Esophagus muscularis mucosa (tissue), 4 donors: ENCODE measurements around the gene CD99L2. TPM values are rescaled to one million over a fixed set of nuclear protein-coding genes. Genes with fewer than 3 reads are reported as not detected.

Source experiments
- DNase-seq: peaks from one replicate; pipeline ENCODE4 v3.0.0-alpha.2; 2017; ENCODE audit errors: extremely low spot score
- H3K27ac ChIP-seq, 4 donors: fragments of 200-600 bp; sonication (generic); replicated peaks in 1 of 4; 1 replicate in 3 of 4; 2 replicates in 1 of 4; pipeline ENCODE4 v1.5.1; 2016 to 2019; ENCODE audit warnings: mild to moderate bottlenecking in 1 of 4
- H3K27me3 ChIP-seq, 4 donors: fragments of 200-600 bp; sonication (generic); one replicate each; pipeline versions ENCODE4 v1.5.1 to v1.6.0; 2016 to 2019
- H3K36me3 ChIP-seq, 4 donors: fragments of 200-600 bp; sonication (generic); one replicate each; pipeline ENCODE4 v1.5.1; 2016 to 2019
- H3K4me1 ChIP-seq, 4 donors: fragments of 200-600 bp; sonication (generic); one replicate each; pipeline ENCODE4 v1.5.1; 2016 to 2019
- H3K4me3 ChIP-seq, 4 donors: fragments of 200-600 bp; sonication (generic); 1 replicate in 2 of 4; 2 replicates in 2 of 4; pipeline ENCODE4 v1.5.1; 2016 to 2019; ENCODE audit warnings: mild to moderate bottlenecking in 4 of 4, moderate library complexity in 1 of 4
- H3K9me3 ChIP-seq, 4 donors: fragments of 200-600 bp; sonication (generic); 1 replicate in 3 of 4; 2 replicates in 1 of 4; pipeline ENCODE4 v1.5.1; 2016 to 2019
- CTCF ChIP-seq, 3 experiments: fragments of 200-600 bp in 2 of 3; fragments of 450-650 bp in 1 of 3; sonication (generic) in 2 of 3; IDR thresholded peaks; one replicate each; pipeline ENCODE4 v1.5.1; 2017 to 2019; ENCODE audit warnings: antibody characterized with exemption in 3 of 3, mild to moderate bottlenecking in 2 of 3, moderate library complexity in 1 of 3
- EP300 ChIP-seq: sonication (generic); formaldehyde crosslinking; IDR thresholded peaks from one replicate; pipeline ENCODE4 v1.6.1; 2017; ENCODE audit warnings: antibody characterized with exemption
- POLR2A ChIP-seq: fragments of 450-650 bp; IDR thresholded peaks from one replicate; pipeline ENCODE4 v1.6.1; 2017; ENCODE audit warnings: antibody characterized with exemption, moderate library complexity, mild to moderate bottlenecking, low read depth
- POLR2AphosphoS5 ChIP-seq, 2 donors: sonication (generic); formaldehyde crosslinking; IDR thresholded peaks; one replicate each; pipeline ENCODE4 v1.6.1; 2017; ENCODE audit warnings: antibody characterized with exemption in 2 of 2
- WGBS: methylation state at CpG from one replicate; pipeline ENCODE4 v1.1.5; 2018; 5-methylcytosine and 5-hydroxymethylcytosine counted together
- intact Hi-C: fragments of 100-400 bp; cut with DNase I; formaldehyde crosslinking; loops from one replicate; pipeline ENCODE4 v1.15.1; 2023
- total RNA-seq, 4 donors: library from RNA; depleted of rRNA; stranded (reverse); fragments of >200 nt; gene quantifications; one replicate each; pipeline versions ENCODE4 v1.1.0 to v1.2.1, GENCODE V29; 2016

The CD99L2 gene
- total RNA-seq, 4 donors from 2014 or later = 61.0 to 91.5 (median 70.1) TPM

DNA sequence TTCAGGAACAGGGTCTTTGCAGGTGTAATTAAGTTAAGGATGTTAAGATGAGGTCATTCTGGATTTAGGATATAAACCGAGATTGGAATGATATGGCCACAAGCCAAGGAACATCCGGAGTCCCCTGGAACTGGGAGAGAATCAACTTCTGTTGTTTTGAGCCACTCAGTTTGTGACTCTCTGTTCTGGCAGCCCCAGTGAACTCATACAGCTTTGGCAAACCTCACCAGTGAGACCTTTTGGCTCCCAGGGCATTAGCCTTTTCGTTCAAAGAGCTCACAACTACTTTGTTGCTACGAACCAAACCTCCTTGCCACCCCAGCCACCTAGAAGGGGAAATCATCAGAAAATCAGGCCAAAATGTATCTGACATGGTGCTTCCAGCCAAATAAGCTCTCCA, 124.8 kb downstream of the CD99L2 start:
- H3K4me3 ChIP-seq = no peak overlapping the region
- TF ChIP-seq CTCF (IDR thresholded peaks at IDR 0.05) = no peak
- TF ChIP-seq POLR2A = no peak
- no peak for TF ChIP-seq POLR2AphosphoS5 (IDR thresholded peaks at IDR 0.05)
- H3K9me3 ChIP-seq = no peaks in the 10 kb centered on the region
- peaks cover 0 to 10% (median 7%) of the 10 kb centered on the region in 4 donors for H3K4me1 ChIP-seq
- intact Hi-C loops = loop anchor here (5.0 kb wide), 1 partner anchor 224 kb away; no protein-coding TSS in a partner anchor
- peaks cover 0 to 48% (median 20%) of the 10 kb centered on the region in 4 donors for H3K36me3 ChIP-seq
- whole genome bisulfite sequencing = 55% methylated on average over 4 of the region's 4 CpGs
- no peak for DNase-seq
- H3K27me3 ChIP-seq = no peaks in the 10 kb centered on the region
- no peak overlapping the region for H3K27ac ChIP-seq

- no peaks in the 10 kb centered on the region for H3K27me3 ChIP-seq
- H3K9me3 ChIP-seq = no peaks in the 10 kb centered on the region
- peaks cover 0 to 10% (median 7%) of the 10 kb centered on the region in 4 donors for H3K4me1 ChIP-seq
- no peak for DNase-seq
- peaks cover 0 to 53% (median 24%) of the 10 kb centered on the region in 4 donors for H3K36me3 ChIP-seq
- whole genome bisulfite sequencing = 79% methylated on average over 8 of the region's 8 CpGs
- no peak overlapping the region for H3K27ac ChIP-seq
- intact Hi-C loops = loop anchor here (5.0 kb wide), 1 partner anchor 224 kb away; no protein-coding TSS in a partner anchor
- no peak for TF ChIP-seq EP300
- TF ChIP-seq POLR2A = no peak
- TF ChIP-seq CTCF (IDR thresholded peaks at IDR 0.05) = no peak
- no peak for TF ChIP-seq POLR2AphosphoS5 (IDR thresholded peaks at IDR 0.05)
- H3K4me3 ChIP-seq = no peak overlapping the region
Observed at GRCh38 chrX:150773117-150773516, 125.4 kb downstream of the CD99L2 start.

- H3K4me1 ChIP-seq = peaks cover 4 to 10% (median 7%) of the 10 kb centered on the region in 4 donors
- DNase-seq = no peak
- intact Hi-C loops = loop anchor here (1.0 to 5.0 kb wide), 2 partner anchors 225 to 310 kb away; no protein-coding TSS in a partner anchor
- peaks cover 0 to 54% (median 25%) of the 10 kb centered on the region in 4 donors for H3K36me3 ChIP-seq
- no peaks in the 10 kb centered on the region for H3K9me3 ChIP-seq
- 29% methylated on average over 25 of the region's 26 CpGs for WGBS
- no peaks in the 10 kb centered on the region for H3K27me3 ChIP-seq
- TF ChIP-seq CTCF (IDR thresholded peaks at IDR 0.05) = peak; percentile 69 to 82 (median 71)
- TF ChIP-seq POLR2A = no peak
- no peak for TF ChIP-seq POLR2AphosphoS5 (IDR thresholded peaks at IDR 0.05)
- TF ChIP-seq EP300 = no peak
- H3K4me3 ChIP-seq = no peak overlapping the region
- H3K27ac ChIP-seq = no peak overlapping the region
Observed at GRCh38 chrX:150772150-150772970, 126.1 kb downstream of the CD99L2 start.

DNA sequence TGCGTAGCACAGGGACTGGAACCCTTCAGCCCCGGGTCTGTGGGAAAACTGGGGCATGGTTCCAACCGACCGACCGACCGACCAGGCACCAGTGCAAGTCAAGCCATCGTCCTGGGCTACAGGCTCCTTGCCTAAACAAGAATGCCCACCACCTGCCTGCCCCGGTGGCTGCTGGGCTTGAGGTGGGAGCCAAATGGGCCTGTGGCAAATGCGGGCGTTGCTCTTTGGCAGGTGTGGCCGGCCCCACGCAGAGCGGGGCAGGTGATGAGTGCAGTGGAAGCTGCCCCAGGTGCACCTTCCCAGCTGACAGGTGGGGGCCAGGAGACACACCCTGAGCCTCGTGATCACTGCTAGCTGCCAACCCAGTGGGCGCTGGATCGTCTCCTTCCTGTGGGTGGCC, 127.4 kb downstream of the CD99L2 start:
- Histone ChIP-seq H3K36me3 (peaks cover 0 to 42% (median 25%) of the 10 kb centered on the region in 4 donors), H3K27ac (no peak overlapping the region), H3K4me1 (peaks cover 9 to 12% (median 10%) of the 10 kb centered on the region in 4 donors), H3K27me3 (no peaks in the 10 kb centered on the region), H3K4me3 (no peak overlapping the region), H3K9me3 (no peaks in the 10 kb centered on the region)
- intact Hi-C loops = loop anchor here (5.0 kb wide), 1 partner anchor 226 kb away; no protein-coding TSS in a partner anchor
- no peak for TF ChIP-seq POLR2A
- no peak for TF ChIP-seq POLR2AphosphoS5 (IDR thresholded peaks at IDR 0.05)
- no peak for TF ChIP-seq CTCF (IDR thresholded peaks at IDR 0.05)
- no peak for TF ChIP-seq EP300
- WGBS = 89% methylated on average over 8 of the region's 16 CpGs
- no peak for DNase-seq
